AG04450 (cell line): ENCODE results near the gene ZC3H13. TPM values are rescaled to one million over a fixed set of nuclear protein-coding genes. Genes with fewer than 3 reads are reported as not detected.

ENCODE experiments used
- CTCF ChIA-PET: fragments of 300-600, 350-600 bp; formaldehyde crosslinking; extraction: SDS; loops from one replicate; lab custom pipeline; 2022; ENCODE audit warnings: antibody characterized with exemption, inconsistent platforms; lab: Charles Lee
- POLR2A ChIA-PET: fragments of 350-600 bp; formaldehyde crosslinking; extraction: SDS; loops from one replicate; lab custom pipeline; 2021; ENCODE audit warnings: antibody characterized with exemption, inconsistent platforms; lab: Yijun Ruan, JAX
- DNase-seq: peaks from one replicate; pipeline ENCODE4 v3.0.0-alpha.2; 2011; ENCODE audit warnings: low read depth, low spot score
- H3K27ac ChIP-seq: one replicate; pipeline ENCODE4 v1.5.1; 2012; ENCODE audit warnings: low read depth, low read length, control low read depth
- H3K27me3 ChIP-seq: one replicate; pipeline ENCODE4 v1.6.0; 2012; ENCODE audit warnings: low read length; ENCODE audit not compliant: control insufficient read depth, insufficient read depth
- H3K4me3 ChIP-seq: 2 replicates; pipeline ENCODE4 v1.5.1; 2011; ENCODE audit warnings: mild to moderate bottlenecking, low read depth, low read length, control low read depth
- H3K9me3 ChIP-seq: 2 replicates; pipeline ENCODE4 v1.5.1; 2012; ENCODE audit warnings: low read length; ENCODE audit not compliant: control insufficient read depth, insufficient read depth
- CTCF ChIP-seq: IDR thresholded peaks from 2 replicates; pipeline ENCODE4 v1.5.1; 2011; ENCODE audit warnings: low read depth, low read length, control low read depth, inconsistent platforms
- polyA plus RNA-seq: library from polyadenylated mRNA; depleted of rRNA; stranded (reverse); fragments of >200 nt; gene quantifications from 2 replicates; pipeline ENCODE4 v1.2.3, GENCODE V29; 2011; rRNA removed

The ZC3H13 gene
- polyA plus RNA-seq, 1 experiment: 10.6 TPM

DNA sequence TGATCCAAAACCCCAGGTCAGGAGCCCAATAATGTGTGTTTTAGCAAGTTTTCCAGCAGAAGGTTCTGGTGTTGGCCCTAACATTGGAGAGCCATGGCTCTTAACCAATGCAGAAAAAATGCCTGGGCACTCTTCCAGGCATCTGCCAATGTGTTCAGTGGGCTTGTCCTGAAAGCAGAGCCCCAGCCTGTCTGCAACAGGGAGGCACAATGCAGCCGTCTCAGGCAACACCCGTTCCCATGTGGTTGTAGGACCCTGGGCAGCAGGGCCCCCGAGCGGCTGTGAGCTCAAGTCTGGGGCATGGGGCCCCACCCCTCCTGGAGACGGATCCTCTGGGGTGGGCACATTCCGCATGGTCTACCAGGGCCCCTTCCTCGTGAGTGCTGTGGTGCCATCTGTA is 142.9 kb downstream of the ZC3H13 start:
- peaks cover 7% of the 10 kb centered on the region for H3K27me3 ChIP-seq
- no peak overlapping the region for H3K27ac ChIP-seq
- no peak for DNase-seq
- no peak for TF ChIP-seq CTCF
- H3K4me3 ChIP-seq: no peak overlapping the region
- ChIA-PET CTCF (no interaction called here), POLR2A (no interaction called here)
- H3K9me3 ChIP-seq: no peaks in the 10 kb centered on the region

DNA sequence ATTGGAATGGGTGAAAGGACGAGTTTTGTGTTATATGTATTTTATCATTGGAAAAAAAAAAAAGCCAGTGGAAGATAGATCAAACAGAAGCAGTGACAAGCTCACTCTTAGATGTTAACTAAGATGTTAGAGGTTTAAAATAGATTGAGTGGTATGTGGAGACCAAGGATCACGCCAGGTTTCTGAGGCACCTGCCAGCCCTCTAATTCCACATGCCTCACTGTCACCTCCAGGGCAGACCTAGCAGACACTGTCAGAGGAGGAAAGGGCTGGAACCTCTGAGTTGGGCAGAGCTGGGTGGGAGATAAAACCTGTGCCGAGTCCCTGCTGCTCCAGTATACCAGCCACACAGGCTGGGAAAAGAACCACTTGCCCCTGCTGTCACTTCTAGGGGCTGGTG is 143.5 kb downstream of the ZC3H13 start:
- no peak for TF ChIP-seq CTCF
- CTCF ChIA-PET: no interaction called here
- Histone ChIP-seq H3K27ac (no peak overlapping the region), H3K4me3 (no peak overlapping the region), H3K27me3 (peaks cover 7% of the 10 kb centered on the region), H3K9me3 (no peaks in the 10 kb centered on the region)
- no peak for DNase-seq
- POLR2A ChIA-PET: no interaction called here

DNA sequence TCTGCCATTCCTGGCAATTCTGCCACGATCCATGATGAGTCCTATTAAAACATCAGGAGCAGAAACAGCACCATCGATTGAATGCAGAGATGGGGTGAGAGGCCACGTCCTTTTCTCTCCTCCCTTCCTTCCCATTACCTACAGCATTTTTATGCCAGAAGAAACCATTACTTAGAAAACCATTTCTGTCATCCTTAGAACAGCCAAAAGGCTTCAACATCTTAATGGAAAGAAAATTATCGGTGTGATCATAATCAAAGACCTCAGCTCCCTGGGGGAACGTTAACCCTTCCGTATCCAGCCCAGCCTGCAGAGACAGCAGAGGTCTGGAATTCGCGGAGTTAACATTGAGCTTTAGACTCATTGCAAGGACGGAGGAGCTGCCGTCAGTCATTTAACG is 145.0 kb downstream of the ZC3H13 start:
- ChIA-PET POLR2A (no interaction called here), CTCF (no interaction called here)
- DNase-seq: no peak
- peaks cover 7% of the 10 kb centered on the region for H3K27me3 ChIP-seq
- no peak overlapping the region for H3K4me3 ChIP-seq
- H3K27ac ChIP-seq: no peak overlapping the region
- no peak for TF ChIP-seq CTCF
- H3K9me3 ChIP-seq: no peaks in the 10 kb centered on the region

Other genes with a start within 250 kb of the ZC3H13 start
- not detected in 2 replicates for gene SIAH3, start 201.0 kb downstream of the ZC3H13 start, polyA plus RNA-seq
- gene CPB2, start 52.3 kb upstream of the ZC3H13 start, polyA plus RNA-seq: not detected in 2 replicates
- not detected in 2 replicates for gene LCP1, start 129.4 kb upstream of the ZC3H13 start, polyA plus RNA-seq
- not detected in 2 replicates for gene LRRC63, start 159.2 kb upstream of the ZC3H13 start, polyA plus RNA-seq